HG02970 (cell line): ENCODE data around the gene WWOX.

Source experiments
- ATAC-seq: cut with Tn5 transposase; IDR thresholded peaks from one replicate; pipeline ENCODE4 v1.9.1; 2021; ENCODE audit warnings: mild to moderate bottlenecking, moderate library complexity, moderate number of reproducible peaks; ENCODE audit not compliant: unreplicated experiment, low FRiP score

The WWOX gene

DNA sequence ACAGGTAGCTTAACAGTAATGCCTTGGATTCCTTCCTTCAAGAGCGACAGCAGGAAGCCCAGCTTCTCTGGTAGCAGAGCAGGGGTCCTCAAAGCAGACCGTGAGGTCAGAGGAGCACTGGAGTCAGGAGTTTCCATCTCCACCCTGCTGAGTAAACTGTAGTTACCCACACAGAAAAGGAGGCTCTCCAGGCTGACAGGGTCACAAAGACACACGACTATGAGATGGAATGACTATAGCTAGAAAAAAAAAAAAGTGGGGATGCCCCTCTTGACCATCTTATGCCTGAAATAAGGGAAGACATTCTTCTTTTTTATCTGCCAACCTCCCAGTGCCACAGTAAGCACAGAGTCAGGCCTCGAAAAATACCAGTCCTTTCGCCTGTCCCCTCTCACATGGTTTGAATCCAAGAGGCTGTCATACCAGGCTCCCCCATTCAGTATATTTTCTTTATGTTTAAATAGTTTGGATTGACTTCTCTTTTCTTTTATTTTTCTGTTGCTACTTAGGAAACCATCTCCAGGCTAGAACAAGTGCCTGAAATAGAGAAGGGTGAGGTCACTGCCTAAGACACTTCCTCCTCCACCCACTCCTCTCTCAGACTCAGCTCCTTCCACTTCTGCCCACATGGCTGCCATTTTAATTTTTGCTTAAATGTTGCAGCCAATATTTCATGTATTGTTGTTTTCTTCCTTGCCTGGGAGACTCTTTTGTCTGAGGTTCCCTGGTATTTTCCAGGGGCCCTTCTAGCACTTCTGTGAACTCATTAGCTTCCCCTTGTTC, 793.7 kb downstream of the WWOX start:
- no peak for ATAC-seq

- ATAC-seq: no peak
Measured at GRCh38 chr16:78894886-78895285, 795.4 kb downstream of the WWOX start.

DNA sequence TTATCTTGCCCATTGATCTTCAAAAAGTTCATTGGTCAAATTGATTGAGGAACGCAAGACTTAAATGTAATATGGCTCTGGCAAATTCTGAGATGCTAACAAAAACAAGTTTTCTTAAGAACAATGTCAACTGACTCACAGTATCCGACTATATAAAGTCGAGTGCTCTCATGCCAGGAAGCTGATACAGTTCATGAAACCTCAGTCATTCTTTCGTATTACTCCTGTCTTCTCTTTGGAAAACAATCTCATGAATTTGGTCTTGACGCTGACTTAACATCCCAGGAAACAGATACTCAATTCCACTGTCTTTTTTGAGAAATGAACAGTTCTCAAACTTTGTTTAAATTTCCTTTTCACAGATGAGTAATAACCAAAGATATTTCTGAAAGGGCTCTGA, 796.2 kb downstream of the WWOX start:
- ATAC-seq: no peak

DNA sequence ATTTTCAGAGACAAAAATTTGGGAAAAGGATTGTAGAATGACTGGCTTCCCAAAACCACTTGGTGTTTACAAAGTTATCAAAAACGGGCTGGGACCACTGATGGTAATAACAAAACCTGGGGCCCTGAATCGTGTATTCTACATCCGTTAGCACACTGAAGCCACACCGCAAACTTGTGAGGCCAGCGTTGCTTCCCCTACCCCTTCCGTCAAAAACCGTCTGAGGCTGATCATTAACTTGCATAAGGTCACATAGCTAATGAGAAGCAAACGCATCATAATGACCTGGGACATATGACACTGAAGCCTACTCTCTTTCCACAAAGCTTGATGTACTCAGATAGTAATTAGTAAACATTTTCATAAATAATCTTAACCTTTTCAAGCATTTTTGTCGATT, 796.8 kb downstream of the WWOX start:
- no peak for ATAC-seq

DNA sequence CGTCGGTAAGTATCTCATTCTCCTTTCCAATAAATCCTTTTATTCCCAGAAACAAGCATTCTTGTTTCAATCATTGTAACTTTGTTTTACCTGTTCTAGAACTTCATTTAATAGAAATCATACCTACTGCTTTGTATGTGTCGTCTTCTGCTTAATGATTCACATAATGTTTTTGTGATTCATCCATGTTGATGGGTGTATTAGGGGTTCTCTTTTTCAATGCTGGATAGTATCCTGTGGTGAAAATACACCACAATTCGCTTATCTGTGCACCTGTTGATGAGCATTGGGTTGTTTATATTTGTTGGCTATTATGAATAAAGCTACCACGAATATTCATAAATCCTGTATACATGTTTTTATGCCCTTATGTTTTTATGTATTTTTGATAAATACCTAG, 797.8 kb downstream of the WWOX start:
- ATAC-seq: no peak

- no peak for ATAC-seq
Measured at GRCh38 chr16:78900044-78900811, 800.8 kb downstream of the WWOX start.

DNA sequence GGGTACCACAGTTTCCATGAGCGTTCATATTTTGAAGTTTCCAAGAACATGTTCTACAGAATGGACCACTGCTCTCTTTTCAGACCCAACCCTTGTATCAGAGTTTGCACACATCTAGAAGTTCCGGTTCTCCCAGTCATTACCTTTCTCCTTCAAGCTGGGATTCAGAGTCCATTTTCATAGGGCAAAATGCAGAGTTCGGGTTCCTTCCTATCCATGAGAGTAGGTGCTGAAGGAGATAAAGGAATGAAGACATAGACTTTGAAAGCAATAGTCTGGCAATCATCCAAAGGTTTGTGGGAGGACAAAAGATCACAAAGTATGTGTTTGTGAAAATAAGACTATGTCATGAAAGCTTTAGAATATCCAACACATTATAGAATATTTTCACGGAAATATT, 801.5 kb downstream of the WWOX start:
- ATAC-seq: no peak

DNA sequence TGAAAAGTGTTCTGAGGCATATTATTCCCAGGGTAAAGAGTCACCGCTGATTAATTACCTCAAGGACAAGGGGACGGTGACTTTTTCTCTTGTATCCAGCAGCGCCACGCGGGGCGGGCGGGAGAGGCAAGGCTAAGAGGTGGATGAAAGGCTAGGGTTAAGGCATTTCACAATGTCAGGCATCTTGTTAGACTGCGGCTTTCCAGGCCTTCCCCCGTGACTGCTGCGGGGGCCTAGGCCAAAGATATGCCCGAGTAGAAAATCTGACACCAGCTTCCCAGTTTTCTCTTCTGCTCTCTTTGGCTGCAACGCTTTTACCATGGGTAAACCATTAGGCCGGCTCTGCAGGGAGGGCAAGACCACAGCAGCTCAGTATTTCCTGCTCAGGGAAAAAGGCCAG, 802.9 kb downstream of the WWOX start:
- no peak for ATAC-seq

- no peak for ATAC-seq
Measured at GRCh38 chr16:78903237-78903636, 803.8 kb downstream of the WWOX start.

DNA sequence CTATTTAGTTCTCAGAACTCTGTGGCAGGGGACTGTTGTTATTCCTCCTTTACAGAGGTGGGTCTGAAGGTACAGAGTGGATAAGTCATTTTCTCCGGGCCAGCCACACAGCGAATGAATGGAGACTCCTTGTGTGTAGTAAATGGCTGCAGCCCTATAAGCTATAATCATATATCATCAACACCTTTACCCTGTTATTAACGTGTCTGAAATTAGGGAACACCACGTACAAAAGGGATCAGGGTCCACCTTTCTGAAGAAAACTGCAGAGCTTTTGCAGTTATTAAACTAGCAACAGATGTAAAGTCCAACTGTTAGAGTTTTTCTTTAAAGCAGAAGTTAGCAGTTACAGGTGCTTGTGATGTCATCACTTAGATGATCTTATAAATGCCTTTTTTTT, 804.4 kb downstream of the WWOX start:
- ATAC-seq: no peak

DNA sequence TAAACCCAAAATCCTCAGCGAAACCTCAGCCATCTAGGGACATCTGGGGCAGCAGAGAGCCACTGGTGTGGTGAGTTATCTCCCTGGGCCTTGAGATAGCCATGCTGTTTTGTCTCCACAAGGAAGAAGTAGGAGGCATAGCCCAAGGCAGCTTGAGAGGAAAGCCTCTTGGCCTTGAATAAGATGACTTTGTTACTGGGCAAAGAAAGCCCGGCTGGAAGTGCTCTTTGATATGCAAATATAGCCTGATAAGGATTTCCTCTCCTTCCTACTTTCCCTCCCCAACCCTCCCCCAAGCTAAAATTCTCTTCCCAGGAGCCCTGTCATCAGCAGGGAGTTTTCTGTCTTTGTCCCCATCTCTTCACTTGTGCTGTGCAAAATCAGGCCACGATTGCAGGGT, 806.7 kb downstream of the WWOX start:
- no peak for ATAC-seq

- ATAC-seq: no peak
Measured at GRCh38 chr16:78909226-78909625, 809.8 kb downstream of the WWOX start.

GRCh38 chr16:78915811-78916345, 816.4 kb downstream of the WWOX start:
- ATAC-seq: no peak

DNA sequence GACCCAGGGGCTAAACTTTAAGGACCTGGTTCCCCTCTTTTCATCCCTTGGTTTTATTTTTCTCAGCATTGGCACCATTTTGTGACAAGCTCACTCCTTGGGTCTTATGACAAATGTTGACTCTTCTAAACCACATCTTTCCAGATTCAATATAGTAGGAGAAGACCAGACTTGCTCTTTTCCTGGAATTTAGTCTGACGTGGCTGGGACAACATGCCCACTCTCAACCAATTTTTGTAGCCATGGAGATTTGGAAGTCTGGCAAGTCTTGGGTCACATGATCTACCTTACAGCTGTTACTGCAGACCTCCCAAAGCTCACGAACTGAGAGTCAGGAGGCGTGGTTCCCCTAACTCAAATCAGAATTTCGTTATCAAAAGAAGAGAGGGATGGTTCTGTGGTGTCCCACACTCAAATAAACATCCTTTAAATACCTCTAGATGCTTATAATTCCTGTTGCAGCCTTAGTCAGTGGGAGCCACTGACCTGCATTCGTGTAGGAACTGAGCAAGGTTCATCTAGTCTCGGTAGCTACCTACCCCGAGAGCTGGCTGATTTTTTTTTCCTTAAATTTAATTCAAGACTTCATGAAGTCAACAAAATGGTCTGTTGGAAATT, 817.6 kb downstream of the WWOX start:
- no peak for ATAC-seq

GRCh38 chr16:78918805-78919305, 819.4 kb downstream of the WWOX start:
- no peak for ATAC-seq

DNA sequence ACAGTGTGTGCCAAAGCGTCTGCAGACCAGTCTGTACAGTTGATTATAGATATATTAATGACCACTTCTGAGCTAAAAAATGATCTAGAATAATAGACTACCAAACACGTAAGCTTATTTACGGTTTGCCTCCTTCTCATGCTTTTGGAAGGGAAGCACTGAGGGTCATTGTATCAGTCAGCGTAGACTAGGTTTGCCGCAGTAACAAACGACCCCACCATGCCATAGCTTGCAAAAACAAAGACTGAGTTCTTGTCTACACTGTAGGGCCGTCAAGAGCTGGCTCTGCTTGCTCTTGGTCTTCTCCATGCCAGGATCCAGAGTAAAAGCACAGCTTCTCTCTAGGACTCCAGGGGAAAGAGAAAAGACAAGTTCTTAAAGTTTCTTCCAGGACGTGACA, 820.4 kb downstream of the WWOX start:
- no peak for ATAC-seq

DNA sequence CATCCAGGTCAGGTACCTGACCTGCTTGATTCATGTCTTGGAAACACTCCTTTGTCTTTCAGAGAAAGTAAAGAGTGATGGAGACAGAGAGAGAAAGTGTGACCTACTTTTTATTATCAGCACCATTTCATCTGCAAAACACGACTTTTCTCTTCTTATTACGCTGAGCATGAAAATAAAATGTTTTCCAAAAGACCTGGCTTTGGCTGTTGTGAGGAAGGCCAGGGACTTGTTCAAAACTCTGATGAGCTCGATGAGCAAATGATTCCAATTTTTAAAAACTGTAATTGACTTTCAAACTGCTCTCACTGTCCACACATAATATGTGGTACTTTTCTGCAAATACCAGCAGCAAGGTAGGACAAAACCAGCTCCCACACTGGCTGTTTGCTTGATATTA, 821.2 kb downstream of the WWOX start:
- ATAC-seq: no peak

DNA sequence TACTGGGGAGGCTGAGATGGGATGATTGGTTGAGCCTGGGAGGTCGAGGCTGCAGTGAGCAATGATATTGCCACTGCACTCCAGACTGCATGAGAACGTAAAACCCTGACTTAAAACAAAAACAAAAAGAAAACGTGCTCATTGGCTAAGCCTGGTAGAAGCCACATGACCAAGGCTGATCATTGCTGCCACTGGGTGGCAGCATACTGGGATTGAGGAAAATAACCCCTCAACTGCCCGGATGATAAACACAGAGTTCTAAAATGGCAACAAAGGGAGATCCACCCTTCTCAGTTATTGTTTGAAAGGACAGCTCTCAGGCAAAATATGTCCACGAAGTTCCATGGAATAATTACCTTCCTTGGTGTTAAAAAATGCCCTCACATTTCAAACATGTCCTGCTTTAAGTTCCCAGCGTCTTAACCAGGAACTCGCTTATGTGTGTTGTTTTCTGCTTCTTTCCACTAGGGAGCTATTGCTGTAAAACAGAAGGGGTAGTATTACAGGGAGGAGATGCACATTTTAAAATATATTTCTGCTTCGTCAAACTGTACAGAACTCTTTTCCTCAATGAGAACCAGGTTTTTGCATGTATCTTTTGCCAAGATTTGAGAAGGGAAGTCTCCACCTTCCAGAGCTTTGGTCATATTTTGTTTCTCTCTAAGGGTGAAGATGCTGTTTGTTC, 825.8 kb downstream of the WWOX start:
- ATAC-seq: no peak

DNA sequence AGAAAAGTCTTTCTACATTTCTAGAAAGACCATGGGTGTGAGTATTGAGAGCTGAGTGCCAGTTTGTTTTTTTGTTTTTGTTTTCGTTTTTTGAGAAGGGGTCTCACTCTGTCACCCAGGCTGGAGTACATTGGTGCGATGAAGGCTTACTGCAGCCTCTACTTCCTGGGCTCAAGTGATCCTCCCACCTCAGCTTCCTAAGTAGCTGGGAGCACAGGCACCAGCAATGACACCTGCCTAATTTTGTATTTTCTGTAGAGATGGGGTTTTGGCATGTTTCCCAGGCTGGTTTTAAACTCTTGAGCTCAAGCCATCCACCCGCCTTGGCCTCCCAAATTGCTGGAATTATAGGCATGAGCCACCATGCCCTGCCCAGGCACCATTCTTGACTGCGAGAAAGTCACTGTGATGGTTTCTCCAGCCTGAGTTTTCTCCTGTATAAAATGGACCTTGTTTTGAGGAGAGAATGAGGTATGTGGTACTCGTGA, 827.3 kb downstream of the WWOX start:
- ATAC-seq: no peak

DNA sequence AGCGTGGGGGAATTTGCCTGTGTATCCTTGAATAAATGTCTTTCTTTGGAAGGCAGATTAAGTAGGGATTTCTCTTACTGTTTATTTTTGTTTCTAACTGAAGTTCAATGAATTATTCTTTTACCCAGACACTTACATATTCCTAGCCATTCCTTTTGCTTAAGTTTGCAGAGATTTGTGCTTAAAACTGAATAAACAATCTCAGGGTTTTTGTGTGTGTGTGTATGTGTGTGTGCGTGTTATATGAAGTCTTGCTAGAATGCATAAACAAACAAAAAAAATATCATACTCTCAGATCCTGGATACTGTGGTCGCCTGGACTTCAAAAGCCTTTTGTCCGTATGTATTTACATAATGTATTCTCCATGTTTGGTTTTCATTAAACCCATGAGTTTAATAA, 828.3 kb downstream of the WWOX start:
- ATAC-seq: no peak
